Panc1 (cell line): ENCODE results near the gene SDC4.
"Not testable (repeated sequence)": the region's sequence is repeated elsewhere in the genome, so short reads cannot be mapped to it uniquely, and the experiment has no call there.

Experiments
- CTCF ChIP-seq: fragments of 450-650 bp; IDR thresholded peaks from 2 replicates; pipeline ENCODE4 v1.5.1; 2017; ENCODE audit warnings: mild to moderate bottlenecking
- POLR2AphosphoS5 ChIP-seq: IDR thresholded peaks from 2 replicates; pipeline ENCODE4 v1.6.1; 2012; ENCODE audit warnings: mild to moderate bottlenecking, low read depth, low read length, moderate library complexity
- REST ChIP-seq, 2 experiments: IDR thresholded peaks; 2 replicates each; pipeline ENCODE4 v1.6.1; 2011 to 2012; ENCODE audit warnings: low read depth in 2 of 2, control low read depth in 1 of 2, low read length in 1 of 2, mild to moderate bottlenecking in 1 of 2, moderate library complexity in 1 of 2; ENCODE audit not compliant: insufficient read depth in 1 of 2
- SIN3A ChIP-seq: IDR thresholded peaks from 2 replicates; pipeline ENCODE4 v1.6.1; 2012; ENCODE audit warnings: low read depth, mild to moderate bottlenecking, low read length, moderate library complexity, borderline replicate concordance; ENCODE audit not compliant: insufficient read depth

GRCh38 chr20:45350795-45351194 lies 2.6 kb upstream of the SDC4 start:
- not testable (repeated sequence) for TF ChIP-seq CTCF; POLR2AphosphoS5; SIN3A; REST (IDR thresholded peaks at IDR 0.05; ENCODE audit: insufficient read depth in 1 of 2, low read depth in 2 of 2, low read length in 1 of 2)
